ENCODE data around the gene DENND2A. TPM values are rescaled to one million over a fixed set of nuclear protein-coding genes. Genes with fewer than 3 reads are reported as not detected.
A peak's percentile ranks its signal among the peaks of the same experiment; 100 is the strongest.
"Not testable (repeated sequence)": the region's sequence is repeated elsewhere in the genome, so short reads cannot be mapped to it uniquely, and the experiment has no call there.

The DENND2A gene
- total RNA-seq, 1 donor from 2014 or later, result 14.9 TPM

DNA sequence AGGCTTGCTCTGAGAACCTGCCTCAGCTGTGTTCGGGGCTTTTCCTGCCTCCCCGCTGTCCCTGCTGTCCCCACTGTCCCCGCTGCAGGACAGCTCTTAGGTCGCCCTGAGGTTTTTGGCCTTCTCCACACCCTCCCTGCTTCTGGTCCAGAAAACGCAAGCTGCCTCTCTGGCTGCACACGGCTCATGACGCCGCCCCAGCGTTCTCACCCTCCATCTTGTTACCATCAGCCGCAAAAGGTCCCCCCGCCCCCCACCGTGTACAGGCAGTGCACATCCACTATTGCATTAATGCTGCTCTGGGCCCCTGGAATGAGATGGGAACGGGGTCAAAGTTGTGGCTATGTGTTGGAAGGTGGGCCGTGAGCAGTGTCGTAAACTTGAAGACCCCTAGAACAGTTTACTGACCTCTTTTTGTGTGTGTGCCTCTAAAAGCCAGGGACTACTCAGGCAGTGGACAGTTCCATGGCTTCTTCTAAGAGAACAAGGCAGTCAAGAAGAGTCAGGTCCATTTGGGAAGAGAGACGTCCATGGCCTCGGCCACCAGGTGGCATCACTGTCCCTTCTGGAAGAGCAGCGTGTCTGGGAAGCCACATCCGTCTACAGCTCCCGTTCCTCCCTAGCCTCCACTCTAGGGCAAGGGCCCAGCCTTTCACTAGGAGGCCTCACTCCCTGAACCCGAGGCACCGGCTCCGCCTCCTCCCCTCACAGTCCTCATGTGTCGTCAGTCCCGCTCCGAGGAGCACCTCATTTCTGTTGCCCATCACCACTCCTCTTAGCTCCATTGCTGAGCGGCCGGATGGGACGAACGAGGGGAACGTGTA is 122.9 kb downstream of the DENND2A start:
- DNase-seq (ENCODE audit: low spot score), result peak; percentile 92

DNA sequence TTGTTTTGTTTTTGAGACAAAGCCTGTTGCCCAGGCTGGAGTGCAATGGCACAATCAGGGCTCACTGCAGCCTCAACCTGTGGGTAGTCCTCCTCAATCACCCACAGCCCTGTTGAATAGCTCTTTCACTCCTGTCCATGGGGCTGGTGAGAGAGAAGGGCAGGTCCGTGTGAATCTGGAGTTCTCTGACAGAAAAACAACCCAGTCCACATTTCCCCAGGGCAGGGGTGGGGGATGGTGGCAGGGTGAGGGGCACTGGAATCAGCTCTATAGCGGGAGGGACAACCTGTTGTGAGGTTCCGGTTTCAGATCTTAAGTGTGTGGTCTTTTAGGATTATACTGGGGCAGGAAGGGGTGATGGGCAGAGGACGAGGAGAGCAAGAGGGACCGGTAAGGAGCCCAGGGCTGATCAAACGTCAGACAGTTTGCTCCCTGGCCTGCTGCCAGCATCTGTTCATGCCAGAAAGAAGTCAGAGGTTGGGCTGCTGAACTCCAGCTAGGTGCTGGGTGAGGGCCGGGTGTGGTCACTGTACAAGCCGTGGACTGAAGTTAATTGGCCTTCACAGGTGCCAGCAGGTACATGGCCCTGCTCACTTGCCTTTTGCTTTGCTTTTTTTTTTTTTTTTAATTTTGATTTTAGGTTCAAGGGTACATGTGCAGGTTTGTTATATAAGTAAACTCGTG is 128.2 kb downstream of the DENND2A start:
- DNase-seq (ENCODE audit: low spot score), result peak; percentile 74

DNA sequence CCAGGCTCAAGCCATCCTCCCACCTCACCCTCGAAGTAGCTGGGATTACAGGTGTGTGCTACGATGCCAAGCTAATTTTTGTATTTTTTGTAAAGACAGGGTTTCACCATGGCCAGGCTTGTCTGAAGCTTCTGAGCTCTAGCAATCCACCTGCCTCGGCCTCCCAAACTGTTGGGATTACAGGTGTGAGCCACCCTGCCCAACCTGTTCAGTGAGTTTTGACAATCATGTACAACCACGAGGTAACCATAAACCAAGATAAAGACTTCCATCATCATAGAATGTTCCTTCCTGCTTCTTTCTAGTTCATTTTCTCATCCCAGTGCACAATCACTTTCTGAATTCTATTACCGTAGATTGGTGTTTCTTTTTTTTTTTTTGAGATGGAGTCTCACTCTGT is 130.8 kb downstream of the DENND2A start:
- no peak for DNase-seq (ENCODE audit: low spot score)

DNA sequence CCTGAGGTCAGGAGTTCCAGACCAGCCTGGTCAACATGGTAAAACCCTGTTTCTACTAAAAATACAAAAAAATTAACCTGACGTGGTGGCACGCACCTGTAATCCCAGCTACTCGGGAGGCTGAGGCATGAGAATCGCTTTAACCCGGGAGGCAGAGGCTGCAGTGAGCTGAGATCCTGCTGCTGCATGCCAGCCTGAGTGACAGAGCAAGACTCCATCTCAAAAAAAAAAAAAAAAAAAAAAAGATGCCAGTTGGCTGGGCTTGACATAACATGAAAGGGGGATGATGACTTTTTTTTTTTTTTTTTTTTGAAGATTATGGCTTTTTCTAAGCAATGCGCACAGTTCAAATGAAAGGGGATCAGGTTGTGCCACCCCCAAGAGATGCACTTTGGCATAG is 133.1 kb downstream of the DENND2A start:
- DNase-seq (ENCODE audit: low spot score), result not testable (repeated sequence)

DNA sequence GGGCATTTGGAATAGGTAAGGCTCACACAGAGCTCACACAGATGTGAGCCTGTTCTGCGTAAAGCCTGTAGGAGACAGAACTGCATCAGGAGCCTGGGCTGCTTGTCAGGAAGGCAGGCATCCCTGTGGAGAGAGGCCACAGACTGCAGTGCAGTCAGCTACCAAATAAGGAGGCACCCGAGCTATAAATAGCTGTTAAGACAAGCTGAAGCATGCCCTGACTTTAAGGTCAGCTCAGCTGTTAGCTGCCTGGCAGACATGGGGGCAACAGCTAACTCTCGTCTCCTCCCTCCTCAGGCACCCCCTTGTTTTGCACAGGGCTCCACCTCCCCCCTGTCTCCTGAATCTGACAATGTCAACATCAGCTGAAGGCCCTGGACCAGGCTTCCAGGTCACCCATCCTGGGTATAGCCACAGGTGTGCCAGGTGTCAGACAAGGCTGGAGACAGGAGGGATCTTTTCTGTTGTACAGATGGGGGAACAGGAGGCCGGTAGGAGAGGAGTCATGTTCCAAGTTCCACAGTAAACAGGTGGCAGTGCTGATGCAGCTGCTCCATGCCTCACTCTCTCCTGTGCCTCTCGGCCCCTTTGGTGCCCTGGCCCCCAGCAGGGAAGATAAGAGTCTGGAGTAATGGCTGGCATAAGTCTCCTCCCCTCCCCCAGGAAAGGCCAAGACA is 133.7 kb downstream of the DENND2A start:
- peak; percentile 58 for DNase-seq (ENCODE audit: low spot score)

DNA sequence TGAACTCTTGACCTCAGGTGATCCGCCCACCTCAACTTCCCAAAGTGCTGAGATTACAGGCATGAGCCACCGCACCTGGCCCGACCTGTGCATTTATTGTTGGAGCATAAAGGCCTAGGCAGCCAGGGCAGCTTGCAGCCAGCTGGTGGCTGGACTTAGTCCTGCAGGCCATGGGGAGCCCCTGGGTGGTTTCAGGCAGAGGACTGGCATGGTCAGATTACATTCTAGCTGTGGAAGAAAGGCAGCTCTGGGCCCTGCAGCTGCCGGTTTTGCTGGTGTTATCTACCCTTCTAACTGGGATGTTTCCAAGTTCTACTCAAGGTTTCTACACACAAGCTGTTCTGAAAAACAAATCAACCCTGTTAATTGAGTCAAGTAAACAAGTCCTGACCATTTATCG is 138.6 kb downstream of the DENND2A start:
- DNase-seq (ENCODE audit: low spot score), result no peak

DNA sequence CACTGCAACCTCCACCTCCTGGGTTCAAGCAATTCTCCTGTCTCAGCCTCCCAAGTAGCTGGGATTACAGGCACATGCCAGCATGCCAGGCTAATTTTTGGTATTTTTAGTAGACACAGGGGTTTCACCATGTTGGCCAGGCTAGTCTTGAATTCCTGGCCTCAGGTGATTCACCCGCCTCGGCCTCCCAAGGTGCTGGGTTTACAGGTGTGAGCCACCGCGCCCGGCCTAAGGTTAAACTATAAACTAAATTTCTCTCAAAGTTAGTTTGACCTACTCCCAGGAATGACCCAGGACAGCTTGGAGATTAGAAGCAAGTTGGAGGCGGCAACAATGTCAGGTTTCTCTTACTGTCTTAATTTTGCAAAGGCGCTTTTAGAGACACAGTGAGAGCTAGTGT is 142.8 kb downstream of the DENND2A start:
- DNase-seq (ENCODE audit: low spot score), result not testable (repeated sequence)

DNA sequence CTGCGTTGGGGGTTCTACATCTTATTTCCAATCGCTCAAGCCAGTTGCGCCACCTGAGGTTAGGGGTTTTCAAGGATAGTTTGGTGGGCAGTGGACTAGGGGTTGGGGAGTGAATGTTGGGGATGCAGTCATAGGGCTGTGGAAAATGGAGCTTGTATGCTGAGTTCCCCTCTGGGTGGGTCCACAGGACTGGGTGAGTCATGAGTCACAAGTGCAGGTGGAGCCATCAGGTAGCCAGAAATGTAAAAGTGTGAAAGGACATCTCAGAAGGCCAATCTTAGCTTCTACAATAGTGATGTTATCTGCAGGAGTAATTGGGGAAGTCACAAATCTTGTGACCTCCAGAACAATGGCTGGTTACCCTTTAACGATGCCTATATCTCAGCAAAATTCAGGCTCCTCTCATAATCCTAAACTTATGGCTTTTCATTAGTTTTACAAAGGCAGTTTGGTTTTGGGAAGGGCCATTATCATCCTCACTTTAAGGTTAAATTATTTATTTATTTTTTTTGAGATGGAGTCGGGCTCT is 143.3 kb downstream of the DENND2A start:
- DNase-seq (ENCODE audit: low spot score), result no peak

DNA sequence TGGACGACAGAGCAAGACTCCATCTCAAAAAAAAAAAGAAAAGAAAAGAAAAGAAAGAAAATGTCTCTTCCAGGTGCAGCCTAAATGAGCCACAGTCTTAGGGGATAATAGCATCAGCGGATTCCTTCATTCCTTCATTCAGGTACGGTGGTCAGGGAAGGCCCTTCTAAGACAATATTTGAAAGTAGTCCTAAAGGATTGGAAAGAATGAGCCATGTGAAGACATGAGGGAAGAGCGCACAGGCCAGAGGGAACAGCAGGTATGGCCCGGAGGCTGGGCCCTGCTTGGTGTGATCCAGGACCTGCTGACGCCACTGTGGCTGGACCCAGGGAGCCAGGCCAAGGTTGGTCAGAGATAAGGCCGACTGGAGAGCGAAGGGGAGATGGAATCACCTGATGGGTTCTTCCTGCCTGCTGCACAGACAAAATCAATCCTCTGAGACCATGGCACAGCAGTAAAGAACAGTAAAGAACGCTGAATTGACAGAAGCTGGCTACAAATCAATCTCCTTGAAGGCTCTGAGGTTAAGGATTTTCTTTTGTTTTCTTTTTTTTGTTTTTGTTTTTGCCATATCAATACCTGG is 145.0 kb downstream of the DENND2A start:
- DNase-seq (ENCODE audit: low spot score), result no peak

DNA sequence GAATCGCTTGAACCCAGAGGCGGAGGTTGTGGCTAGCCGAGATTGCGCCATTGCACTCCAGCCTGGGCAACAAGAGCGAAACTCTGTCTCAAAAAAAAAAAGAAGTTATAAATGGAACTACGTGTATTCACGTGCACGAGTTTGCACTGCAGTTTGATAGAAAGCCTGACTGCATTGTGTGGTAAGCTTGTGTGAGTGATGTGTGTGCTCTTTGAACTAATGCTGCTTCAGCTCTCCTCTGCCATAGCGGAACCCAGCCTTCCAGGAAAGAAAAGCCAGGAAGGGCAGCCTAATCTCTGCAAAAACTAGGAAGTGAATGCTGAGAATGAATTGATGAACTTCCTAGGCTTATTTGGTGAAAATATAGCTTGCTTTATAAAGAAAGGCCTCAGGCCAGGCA is 145.7 kb downstream of the DENND2A start:
- no peak for DNase-seq (ENCODE audit: low spot score)

DNA sequence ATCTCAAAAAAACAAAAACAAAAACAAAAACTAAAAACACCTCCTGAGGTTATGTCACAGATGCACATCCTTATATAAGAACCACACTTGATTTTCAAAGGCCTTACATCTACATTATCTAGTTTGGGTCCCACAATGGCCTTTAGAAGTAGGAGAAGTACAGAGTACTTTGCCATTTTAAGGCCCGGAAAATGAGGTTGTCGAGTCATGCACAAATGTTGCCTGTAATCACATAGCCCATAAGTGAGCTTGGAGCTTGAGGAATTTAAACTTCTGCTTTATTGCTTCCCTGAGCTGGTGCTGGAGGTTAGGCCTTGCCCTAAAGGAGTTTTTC is 151.6 kb downstream of the DENND2A start:
- no peak for DNase-seq (ENCODE audit: low spot score)

DNA sequence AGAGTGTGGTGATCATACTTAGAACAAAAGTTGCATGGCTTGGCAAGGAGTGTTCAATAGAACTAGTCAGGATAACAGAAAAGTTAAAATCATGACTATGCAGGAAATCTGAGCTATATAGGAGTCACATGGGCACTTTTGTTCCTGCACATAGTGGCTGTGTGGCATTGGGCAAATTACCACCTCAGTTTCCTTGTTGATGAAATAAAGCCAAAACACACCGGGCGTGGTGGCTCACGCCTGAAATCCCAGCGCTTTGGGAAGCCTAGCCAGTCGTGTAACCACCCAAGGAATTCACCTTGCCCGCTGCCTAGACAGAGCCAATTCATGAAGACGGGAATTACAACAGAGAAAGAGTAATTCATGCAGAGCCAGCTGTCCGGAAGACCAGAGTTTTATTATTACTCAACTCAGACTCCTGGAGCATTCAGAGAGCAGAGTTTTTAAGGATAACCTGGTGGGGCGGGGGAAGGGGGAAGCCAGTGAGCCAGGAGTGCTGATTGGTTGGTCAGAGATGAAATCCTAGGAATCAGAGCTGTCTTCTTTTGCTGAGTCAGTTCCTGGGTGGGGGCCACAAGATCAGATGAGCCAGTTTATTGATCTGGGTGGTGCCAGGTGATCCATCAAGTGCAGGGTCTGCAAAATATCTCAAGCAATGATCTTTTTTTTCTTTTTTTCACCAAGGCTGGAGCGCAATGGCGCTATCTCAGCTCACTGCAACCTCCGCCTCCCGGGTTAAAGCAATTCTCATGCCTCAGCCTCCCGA is 154.9 kb downstream of the DENND2A start:
- no peak for DNase-seq (ENCODE audit: low spot score)

DNA sequence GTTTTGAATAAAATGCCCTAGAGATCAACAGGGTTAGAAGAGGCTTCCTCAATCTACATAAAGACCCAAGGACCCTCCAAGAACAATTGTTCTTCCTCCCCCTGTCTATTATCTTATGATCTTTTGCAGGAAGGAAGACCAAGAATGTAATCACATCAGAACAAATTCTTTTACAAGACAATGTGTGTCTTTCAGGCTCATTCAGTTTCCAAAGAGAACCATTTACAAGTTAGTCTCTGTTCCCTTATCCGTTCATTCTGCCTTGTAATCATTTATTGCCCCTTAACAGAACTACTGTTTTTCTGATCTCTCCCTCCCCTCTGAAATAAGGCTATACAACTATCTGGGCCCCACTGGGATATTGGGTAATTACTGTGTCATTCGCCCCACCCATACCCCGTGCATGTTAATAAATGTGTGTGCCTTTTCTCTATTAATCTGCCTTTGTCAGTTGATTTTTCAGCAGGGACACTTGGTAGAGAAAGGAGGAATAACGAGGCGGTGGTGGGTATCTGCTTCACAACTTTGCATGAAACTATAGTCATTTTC is 155.6 kb downstream of the DENND2A start:
- DNase-seq (ENCODE audit: low spot score), result no peak

DNA sequence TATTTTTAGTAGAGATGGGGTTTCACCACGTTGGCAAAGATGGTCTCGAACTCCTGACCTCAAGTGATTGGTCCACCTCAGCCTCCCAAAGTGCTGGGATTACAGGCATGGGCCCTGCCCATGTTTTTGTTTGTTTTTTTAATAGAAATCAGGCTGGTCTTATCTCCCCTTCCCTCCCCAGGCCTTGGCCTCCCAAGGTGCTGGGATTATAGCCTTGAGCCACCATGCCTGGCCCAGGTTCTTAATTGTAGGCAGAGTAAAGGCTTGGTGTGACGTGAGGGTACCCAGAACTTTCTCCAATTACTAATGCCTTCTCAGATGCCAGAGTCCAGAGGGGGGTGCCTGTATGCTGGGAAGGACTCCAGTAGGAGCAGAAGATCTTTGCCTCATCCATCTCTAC is 156.1 kb downstream of the DENND2A start:
- DNase-seq (ENCODE audit: low spot score), result no peak

DNA sequence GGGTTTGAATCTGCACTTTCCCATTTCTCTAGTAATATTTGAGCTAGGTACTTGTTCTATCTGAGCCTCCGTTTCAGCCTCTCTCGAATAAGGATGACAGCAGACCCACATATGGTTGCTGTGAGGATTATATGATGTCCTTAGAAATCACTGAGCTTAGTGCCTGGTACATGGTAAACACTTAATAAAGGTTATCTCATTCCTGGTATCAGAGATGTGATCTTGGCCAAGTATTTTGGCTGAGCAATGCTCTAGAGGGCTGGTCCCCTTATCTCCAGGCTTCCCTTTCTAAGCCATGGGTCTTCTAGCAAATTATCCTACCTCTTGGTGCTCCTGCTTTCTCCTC is 160.9 kb downstream of the DENND2A start:
- no peak for DNase-seq (ENCODE audit: low spot score)

DNA sequence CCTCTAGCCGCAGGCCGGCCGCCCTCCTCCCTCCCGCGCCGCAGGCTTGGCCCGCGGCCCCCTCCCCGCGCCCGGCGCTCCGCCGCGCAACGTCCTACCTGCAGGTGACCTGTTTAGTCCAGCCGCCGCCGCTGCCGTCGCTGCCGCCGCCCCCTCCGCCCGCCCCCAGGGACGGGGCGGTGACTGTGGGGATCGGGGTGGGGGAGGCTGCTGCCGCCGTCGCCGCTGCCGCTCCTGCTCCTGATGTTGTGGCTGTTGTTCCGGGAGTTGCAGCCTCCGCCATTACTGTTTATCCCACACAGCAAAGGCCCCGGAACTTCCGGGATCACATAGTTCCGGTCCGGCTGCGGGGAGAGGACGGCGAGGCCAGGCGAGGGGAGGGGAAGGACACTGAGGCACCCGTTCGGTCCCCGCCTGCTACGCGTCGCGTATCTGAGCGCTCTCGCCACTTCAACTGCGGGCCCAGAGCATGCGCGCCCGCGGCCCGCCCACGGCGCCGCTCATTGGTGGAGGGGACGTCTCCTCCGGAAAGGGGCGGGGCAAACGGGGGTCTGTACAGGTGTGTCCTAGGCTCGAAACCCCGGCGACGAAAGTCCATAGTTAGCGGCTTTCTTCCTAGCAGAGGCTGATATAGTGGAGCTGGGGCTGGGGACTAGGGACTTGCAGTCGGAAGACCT is 161.4 kb downstream of the DENND2A start, which contains the start of gene MKRN1:
Gene MKRN1 (minus strand): TSS at position 444 of the 677 bp plus-strand sequence. CDS start 161 bp downstream, at position 283.
- DNase-seq (ENCODE audit: low spot score), result peak; percentile 95

DNA sequence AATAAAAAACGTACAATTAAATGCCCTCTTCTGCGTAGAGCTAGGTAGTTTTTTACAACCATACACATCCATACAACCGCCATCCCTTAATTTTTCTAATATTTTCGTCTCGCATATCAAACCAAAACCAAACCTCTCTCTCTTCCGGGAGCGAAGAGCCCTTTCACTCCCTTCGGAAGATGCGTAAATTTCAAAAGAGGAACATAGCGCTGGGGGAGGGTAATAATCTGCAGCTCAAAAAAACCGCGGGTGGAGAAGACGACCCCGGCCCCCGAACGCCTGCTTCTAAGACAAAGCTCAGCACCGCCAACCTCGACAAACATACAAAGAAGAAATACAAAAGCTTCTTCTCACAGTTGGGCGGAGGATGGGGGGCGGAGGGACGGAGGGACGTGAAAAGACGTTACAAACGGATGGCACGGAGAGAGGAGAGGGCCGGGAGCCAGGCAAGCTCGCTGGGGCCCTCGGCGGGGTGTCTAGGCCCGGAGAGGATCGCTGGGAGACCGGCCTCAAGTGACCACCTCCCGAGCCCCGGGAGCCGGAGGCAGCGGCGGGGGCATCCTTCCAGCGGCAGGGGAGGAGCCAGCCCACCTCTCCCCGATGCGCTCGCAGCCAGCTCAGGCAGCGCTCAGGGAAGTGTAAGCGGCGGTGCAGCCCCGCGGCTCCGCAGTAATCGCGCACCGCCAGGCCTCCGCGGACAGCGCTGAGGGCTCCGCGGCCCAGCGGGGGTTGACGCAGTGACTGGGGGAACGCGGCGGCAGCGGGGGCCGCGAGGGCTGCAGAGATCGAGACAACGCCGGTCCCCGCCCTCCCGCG is 162.2 kb downstream of the DENND2A start:
- peak; percentile 50 for DNase-seq (ENCODE audit: low spot score)

DNA sequence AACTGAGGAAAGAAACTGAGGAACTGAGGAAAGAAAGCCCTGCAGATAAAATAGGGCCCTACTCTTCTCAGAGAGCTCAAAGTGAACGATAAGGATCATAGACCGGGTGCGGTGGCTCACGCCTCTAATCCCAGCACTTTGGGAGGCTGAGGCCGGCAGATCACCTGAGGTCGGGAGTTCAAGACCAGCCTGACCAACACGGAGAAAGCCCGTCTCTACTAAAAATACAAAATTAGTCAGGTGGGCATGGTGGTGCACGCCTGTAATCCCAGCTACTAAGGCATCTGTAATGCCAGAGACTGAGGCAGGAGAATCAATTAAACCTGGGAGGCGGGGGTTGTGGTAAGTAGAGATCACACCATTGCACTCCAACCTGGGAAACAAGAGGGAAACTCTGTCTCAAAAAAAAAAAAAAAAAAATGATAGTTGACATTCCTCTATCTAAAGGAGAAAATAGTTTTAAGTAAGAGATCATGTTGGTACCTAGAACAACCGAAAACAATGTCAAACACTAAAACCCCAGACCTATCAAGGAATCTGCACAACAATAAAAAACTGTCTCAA is 163.8 kb downstream of the DENND2A start:
- DNase-seq (ENCODE audit: low spot score), result no peak

DNA sequence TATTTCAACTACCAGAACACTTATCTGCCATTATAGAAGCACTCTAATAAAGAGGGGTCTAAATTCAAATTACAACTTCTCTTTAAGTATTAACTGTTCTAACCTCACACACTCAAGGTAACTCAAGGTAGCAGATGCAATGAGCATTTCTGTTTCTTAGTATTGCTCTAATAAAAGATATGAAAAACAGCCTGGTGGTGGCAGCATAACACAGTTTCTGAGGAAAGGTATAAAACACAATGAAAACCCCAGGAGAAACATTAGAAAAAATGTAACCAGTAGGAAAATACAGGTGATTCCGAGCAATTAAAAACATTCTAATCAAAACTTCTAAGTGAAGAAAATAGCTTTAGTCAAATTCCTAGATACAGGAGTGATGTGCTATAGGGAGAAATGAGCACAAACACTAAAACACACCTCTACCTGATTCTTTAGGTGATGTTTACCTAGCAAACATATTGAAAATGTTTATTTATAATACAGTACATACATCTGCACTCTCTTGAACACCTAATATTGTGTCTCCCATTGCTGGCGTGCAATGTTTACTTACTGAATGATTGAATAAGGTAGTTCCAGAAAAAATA is 164.8 kb downstream of the DENND2A start:
- no peak for DNase-seq (ENCODE audit: low spot score)

All from ureter (tissue), 1 donor.